Testis (tissue), 2 donors: ENCODE data around the gene NCAM1.

Source experiments
- CTCF ChIP-seq, 3 experiments: fragments of 450-650 bp in 2 of 3; fragments of 200-600 bp in 1 of 3; sonication (generic) in 1 of 3; IDR thresholded peaks; one replicate each; pipeline ENCODE4 v1.5.1; 2016 to 2019; ENCODE audit warnings: antibody characterized with exemption in 3 of 3, mild to moderate bottlenecking in 2 of 3, moderate library complexity in 1 of 3
- POLR2A ChIP-seq: fragments of 450-650 bp; IDR thresholded peaks from one replicate; pipeline ENCODE4 v1.6.1; 2017; ENCODE audit warnings: antibody characterized with exemption, mild to moderate bottlenecking, moderate library complexity

- TF ChIP-seq CTCF (IDR thresholded peaks at IDR 0.05) (no peak), POLR2A (no peak)
Observed at GRCh38 chr11:113237261-113237660, 276.0 kb downstream of the NCAM1 start.
